HepG2 (cell line): ENCODE data around the gene CSNK2A1. TPM values are rescaled to one million over a fixed set of nuclear protein-coding genes. Genes with fewer than 3 reads are reported as not detected.
A peak's percentile ranks its signal among the peaks of the same experiment; 100 is the strongest.

Experiments
- AHDC1 ChIP-seq: sonication (generic); formaldehyde crosslinking; IDR thresholded peaks from 2 replicates; pipeline ENCODE4 v1.5.1; 2020; ENCODE audit warnings: mild to moderate bottlenecking, missing genetic modification reagents, borderline replicate concordance
- ASH2L ChIP-seq: fragments of 300-600, 200-600 bp; sonication (generic); IDR thresholded peaks from 2 replicates; pipeline ENCODE4 v1.7.0; 2017; ENCODE audit warnings: low read depth, mild to moderate bottlenecking, moderate library complexity, mixed read lengths, low read length; ENCODE audit not compliant: insufficient read length
- ATF1 ChIP-seq: IDR thresholded peaks from 2 replicates; pipeline ENCODE4 v1.6.1; 2016; ENCODE audit warnings: mild to moderate bottlenecking, control low read depth
- ATF2 ChIP-seq: sonication (generic); formaldehyde crosslinking; IDR thresholded peaks from 2 replicates; pipeline ENCODE4 v1.4.0; 2020; ENCODE audit warnings: missing genetic modification reagents
- CSRNP2 ChIP-seq: sonication (generic); formaldehyde crosslinking; conservative IDR thresholded peaks from 2 replicates; pipeline ENCODE4 v1.8.0; 2022; ENCODE audit warnings: low read depth, missing genetic modification reagents
- DMAP1 ChIP-seq: IDR thresholded peaks from 2 replicates; pipeline ENCODE4 v1.6.1; 2016
- FOXM1 ChIP-seq: sonication (generic); formaldehyde crosslinking; IDR thresholded peaks from 2 replicates; pipeline ENCODE4 v1.5.0; 2020; ENCODE audit warnings: missing genetic modification reagents
- KAT2B ChIP-seq: fragments of 150-350 bp; IDR thresholded peaks from 2 replicates; pipeline ENCODE4 v1.6.1; 2014; ENCODE audit warnings: low read depth, low read length, borderline replicate concordance
- MIER3 ChIP-seq: IDR thresholded peaks from 2 replicates; pipeline ENCODE4 v1.6.1; 2016; ENCODE audit warnings: missing compliant biosample characterization, borderline replicate concordance
- MTA1 ChIP-seq: sonication (generic); formaldehyde crosslinking; IDR thresholded peaks from 2 replicates; pipeline ENCODE4 v1.4.0; 2020; ENCODE audit warnings: missing genetic modification reagents, mild to moderate bottlenecking, borderline replicate concordance
- NFE2L1 ChIP-seq: sonication (generic); formaldehyde crosslinking; IDR thresholded peaks from 2 replicates; pipeline ENCODE4 v1.4.0; 2020; ENCODE audit warnings: missing genetic modification reagents, mild to moderate bottlenecking, borderline replicate concordance
- PREB ChIP-seq: sonication (generic); formaldehyde crosslinking; IDR thresholded peaks from 2 replicates; pipeline ENCODE4 v1.4.0; 2020; ENCODE audit warnings: missing genetic modification reagents
- RAD21 ChIP-seq: fragments of 450-650 bp; formaldehyde crosslinking; IDR thresholded peaks from 2 replicates; pipeline ENCODE4 v1.5.0; 2020; ENCODE audit warnings: mild to moderate bottlenecking
- TEF ChIP-seq: sonication (generic); formaldehyde crosslinking; IDR thresholded peaks from 2 replicates; pipeline ENCODE4 v1.5.0; 2020; ENCODE audit warnings: missing genetic modification reagents
- TOPORS ChIP-seq: sonication (generic); formaldehyde crosslinking; IDR thresholded peaks from 2 replicates; pipeline ENCODE4 v1.8.0; 2023; ENCODE audit warnings: mild to moderate bottlenecking, missing genetic modification reagents
- ZFP82 ChIP-seq: sonication (generic); formaldehyde crosslinking; IDR thresholded peaks from 2 replicates; pipeline ENCODE4 v1.5.1; 2020; ENCODE audit warnings: mild to moderate bottlenecking, missing genetic modification reagents, borderline replicate concordance
- ZNF274 ChIP-seq: sonication (generic); formaldehyde crosslinking; IDR thresholded peaks from 2 replicates; pipeline ENCODE4 v1.5.1; 2020; ENCODE audit warnings: mild to moderate bottlenecking, missing genetic modification reagents
- ZNF598 ChIP-seq: sonication (generic); formaldehyde crosslinking; IDR thresholded peaks from 2 replicates; pipeline ENCODE4 v1.5.1; 2020; ENCODE audit warnings: mild to moderate bottlenecking, missing genetic modification reagents, borderline replicate concordance
- ZNF749 ChIP-seq: sonication (generic); formaldehyde crosslinking; IDR thresholded peaks from 2 replicates; pipeline ENCODE4 v1.8.0; 2022; ENCODE audit warnings: mild to moderate bottlenecking, missing genetic modification reagents, moderate library complexity, borderline replicate concordance
- polyA plus RNA-seq, 8 experiments: library from polyadenylated mRNA; depleted of rRNA in 3 of 8; stranded (reverse) in 7 of 8; unstranded in 1 of 8; fragments of >200 nt; fragmentation: Illumina TruSeq in 4 of 8; extraction: Trizol in 4 of 8; gene quantifications; 2 replicates each; pipeline versions ENCODE4 v1.2.1 to v1.2.3, GENCODE V29; 2011 to 2016; ENCODE audit warnings: low read depth in 4 of 8, missing spikeins in 1 of 8, mixed read lengths in 1 of 8; ENCODE audit not compliant: insufficient read depth in 1 of 8
- total RNA-seq, 5 experiments: library from RNA; depleted of rRNA; stranded (reverse); fragments of >200 nt; fragmentation: Illumina TruSeq; extraction: Trizol; gene quantifications; 2 replicates each; pipeline ENCODE4 v1.2.3, GENCODE V29; 2016; ENCODE audit warnings: low read depth in 1 of 5

CSNK2A1 gene
- total and polyA plus RNA-seq, 2 of the 13 experiments (the other 11 are each of a cell fraction or from before 2014, with no cell fraction given), result 153 to 231 TPM

GRCh38 chr20:561437-562231, 18.0 kb upstream of the CSNK2A1 start (continued):
- TF ChIP-seq ZNF274 (CRISPR knock-in tag) (no peak), ATF2 (CRISPR knock-in tag) (no peak; the same call in 1 of the 2 replicates), ASH2L (no peak), RAD21 (CRISPR knock-in tag) (peak; percentile 98), MTA1 (no peak), ATF1 (no peak), CSRNP2 (no peak), FOXM1 (CRISPR knock-in tag) (no peak), MIER3 (CRISPR knock-in tag) (0 out of 2 replicates have a peak, but pooled peaks have one; percentile 26), DMAP1 (0 out of 2 replicates have a peak, but pooled peaks have one; percentile 25), ZFP82 (CRISPR knock-in tag) (no peak), PREB (CRISPR knock-in tag) (no peak), ZNF598 (CRISPR knock-in tag) (peak; percentile 68; the same call in 1 of the 2 replicates), ZNF749 (CRISPR knock-in tag) (no peak), TEF (CRISPR knock-in tag) (no peak), NFE2L1 (CRISPR knock-in tag) (no peak), AHDC1 (CRISPR knock-in tag) (no peak), KAT2B (no peak), TOPORS (CRISPR knock-in tag) (no peak)
